Measurements from ENCODE around the gene CUX1.
"Not testable (repeated sequence)": the region's sequence is repeated elsewhere in the genome, so short reads cannot be mapped to it uniquely, and the experiment has no call there.

CUX1 gene

GRCh38 chr7:101823096-101823495, 5.7 kb downstream of the CUX1 start:
- no peak for DNase-seq (ENCODE audit: low read depth in 1 of 2, low spot score in 1 of 2)

DNA sequence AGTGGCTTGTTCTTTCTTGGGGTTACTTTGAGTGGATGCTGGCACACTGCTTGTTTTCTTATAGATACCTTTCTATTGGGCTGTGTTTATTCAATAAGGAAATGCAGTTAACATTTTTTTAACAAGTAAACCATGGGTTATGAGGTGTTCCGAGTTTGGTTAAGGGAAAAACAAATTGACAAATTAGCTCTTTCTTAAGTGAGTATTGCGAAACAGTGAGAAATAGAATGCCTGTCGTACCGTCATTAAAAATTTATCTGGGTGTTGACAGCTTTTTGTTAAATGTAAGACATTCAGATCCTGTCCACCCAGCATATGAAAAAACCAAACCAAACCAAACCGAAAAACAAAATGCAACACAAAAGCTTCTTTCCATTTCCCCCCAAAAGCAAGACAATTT, 6.2 kb downstream of the CUX1 start:
- DNase-seq (ENCODE audit: low read depth in 1 of 2, low spot score in 1 of 2) = no peak

- no peak for DNase-seq (ENCODE audit: low read depth in 1 of 2, low spot score in 1 of 2)
Observed at GRCh38 chr7:101824440-101824839, 7.0 kb downstream of the CUX1 start.

DNA sequence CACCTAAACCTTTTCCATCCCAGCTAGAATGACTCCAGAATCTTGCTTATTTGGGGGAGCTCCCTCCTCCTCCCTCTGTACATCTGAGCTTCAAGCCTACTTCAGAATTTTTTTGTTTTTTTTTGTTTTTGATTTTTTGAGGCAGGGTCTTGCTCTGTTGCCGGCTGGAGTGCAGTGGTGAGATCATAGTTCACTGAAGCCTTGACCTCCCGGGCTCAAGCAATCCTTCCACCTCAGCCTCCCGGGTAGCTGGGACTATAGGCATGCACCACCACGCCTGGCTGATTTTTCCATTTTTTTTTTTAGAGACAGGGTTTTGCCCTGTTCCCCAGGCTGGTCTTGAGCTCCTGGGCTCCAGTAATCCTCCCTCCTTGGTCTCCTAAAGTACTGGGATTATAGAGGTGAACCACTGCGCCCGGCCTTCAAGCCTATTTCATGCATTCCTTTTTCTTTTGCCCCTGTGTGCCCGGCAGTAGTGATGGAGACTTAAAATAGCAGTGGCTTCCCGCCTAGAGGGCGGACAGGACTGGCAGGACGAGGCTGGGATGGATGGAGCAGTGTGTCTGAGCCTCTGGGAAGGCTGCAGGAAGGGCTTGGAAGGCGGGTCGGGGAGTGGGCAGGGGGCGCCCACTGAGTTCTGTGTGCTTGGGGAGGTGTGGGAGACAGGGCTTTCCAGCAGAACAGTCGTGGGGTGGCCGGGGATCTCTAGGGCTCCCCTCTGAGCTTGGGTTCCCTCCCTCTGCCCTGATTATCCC, 8.8 kb downstream of the CUX1 start:
- no peak for DNase-seq (ENCODE audit: low read depth in 1 of 2, low spot score in 1 of 2)

DNA sequence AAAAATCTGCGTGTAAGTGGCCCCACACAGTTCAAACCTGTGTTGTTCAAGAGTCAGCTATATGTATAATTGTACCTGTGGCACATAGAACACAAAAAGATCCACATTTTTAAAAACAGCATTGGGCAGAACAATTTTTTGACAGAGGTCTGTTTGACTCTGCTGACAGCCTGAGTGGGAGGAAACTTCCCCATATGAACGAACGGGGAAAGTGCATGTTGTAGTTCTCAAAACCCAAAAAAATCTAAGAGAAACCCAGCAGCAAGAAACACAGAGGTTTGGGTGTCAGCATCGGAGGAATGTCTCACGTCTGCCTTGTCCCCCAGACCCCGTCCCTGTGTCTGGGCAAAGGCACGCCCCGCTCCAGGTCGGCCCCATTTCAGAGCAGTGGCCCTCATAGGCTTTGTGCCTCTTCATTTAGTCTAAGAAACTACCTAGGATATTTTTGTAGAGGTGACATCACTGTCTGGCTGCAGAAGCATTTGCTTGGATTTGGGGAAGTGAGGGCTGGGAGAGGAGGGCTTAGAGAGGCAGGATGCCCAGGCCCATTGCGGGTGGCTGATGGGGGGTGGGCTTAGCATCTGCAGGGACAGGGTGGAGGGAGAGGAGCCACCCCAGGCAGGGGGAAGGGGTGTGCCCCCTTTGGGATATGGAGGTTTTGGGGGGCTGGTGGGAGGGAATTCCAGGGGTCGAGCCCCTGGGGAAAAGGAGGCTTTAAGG, 11.0 kb downstream of the CUX1 start:
- DNase-seq (ENCODE audit: low read depth in 1 of 2, low spot score in 1 of 2) = no peak

DNA sequence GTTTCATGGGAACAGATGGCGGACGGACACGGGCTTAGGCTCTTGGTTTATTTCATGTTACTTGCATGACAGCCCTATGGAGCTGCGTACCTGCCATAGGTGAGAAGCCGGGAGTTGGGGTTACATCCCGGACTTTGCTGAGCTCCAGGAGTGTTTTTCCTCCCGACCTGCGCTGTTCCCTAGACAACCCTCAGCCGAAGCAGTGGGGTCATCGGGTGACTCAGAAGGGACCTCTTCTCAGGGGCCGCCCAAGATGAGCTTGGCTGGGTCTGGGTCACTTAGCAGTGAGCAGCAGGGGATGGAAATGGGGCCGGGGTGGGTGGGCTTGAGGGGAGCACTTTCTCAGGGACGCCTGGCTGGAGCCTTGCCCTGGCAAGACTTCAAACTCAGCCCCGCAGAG, 11.9 kb downstream of the CUX1 start:
- no peak for DNase-seq (ENCODE audit: low read depth in 1 of 2, low spot score in 1 of 2)

DNA sequence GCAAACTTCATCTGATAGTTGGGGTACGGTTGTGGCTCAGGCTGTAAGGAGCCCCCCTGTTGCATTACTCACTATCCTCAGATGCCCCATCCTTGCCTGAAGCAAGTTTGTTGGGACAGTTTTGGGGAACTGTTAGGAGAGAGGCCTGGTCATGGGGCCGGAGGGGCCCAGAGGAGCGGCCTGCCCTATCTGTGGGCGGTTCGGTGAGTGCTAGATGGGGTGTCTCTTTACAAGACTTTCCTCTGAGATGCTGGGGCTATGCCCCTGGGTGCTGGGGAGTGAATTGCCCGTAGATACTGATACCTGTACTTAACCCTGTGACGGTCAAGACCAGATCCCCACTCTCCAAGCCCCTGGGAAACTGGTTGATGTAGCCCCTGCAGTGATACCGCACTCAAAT, 12.4 kb downstream of the CUX1 start:
- no peak for DNase-seq (ENCODE audit: low read depth in 1 of 2, low spot score in 1 of 2)

- not testable (repeated sequence) for DNase-seq (ENCODE audit: low read depth in 1 of 2, low spot score in 1 of 2)
Observed at GRCh38 chr7:101831396-101831795, 14.0 kb downstream of the CUX1 start.

- DNase-seq (ENCODE audit: low read depth in 1 of 2, low spot score in 1 of 2) = no peak
Observed at GRCh38 chr7:101832205-101832631, 14.8 kb downstream of the CUX1 start.

GRCh38 chr7:101832685-101833375, 15.4 kb downstream of the CUX1 start:
- DNase-seq (ENCODE audit: low read depth in 1 of 2, low spot score in 1 of 2) = no peak

GRCh38 chr7:101833799-101834198, 16.4 kb downstream of the CUX1 start:
- no peak for DNase-seq (ENCODE audit: low read depth in 1 of 2, low spot score in 1 of 2)

DNA sequence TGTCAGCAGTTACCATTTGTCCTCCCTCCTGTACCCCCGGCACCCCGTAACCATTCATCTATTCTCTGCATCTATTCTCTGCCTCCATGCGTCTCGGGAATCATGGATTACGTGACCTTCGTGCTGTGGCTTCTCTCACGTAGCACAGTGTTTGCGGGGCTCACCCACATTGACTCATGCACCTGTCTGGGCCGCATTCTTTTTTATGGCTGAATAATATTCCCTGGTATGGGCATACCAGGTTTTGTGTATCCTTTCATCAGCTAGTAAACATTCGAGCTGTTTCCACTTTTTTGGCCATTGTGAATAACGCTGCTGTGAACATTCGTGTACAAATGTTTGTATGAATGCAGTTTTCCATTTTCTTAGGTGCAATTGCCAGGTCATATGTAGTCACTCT, 17.7 kb downstream of the CUX1 start:
- no peak for DNase-seq (ENCODE audit: low read depth in 1 of 2, low spot score in 1 of 2)

DNA sequence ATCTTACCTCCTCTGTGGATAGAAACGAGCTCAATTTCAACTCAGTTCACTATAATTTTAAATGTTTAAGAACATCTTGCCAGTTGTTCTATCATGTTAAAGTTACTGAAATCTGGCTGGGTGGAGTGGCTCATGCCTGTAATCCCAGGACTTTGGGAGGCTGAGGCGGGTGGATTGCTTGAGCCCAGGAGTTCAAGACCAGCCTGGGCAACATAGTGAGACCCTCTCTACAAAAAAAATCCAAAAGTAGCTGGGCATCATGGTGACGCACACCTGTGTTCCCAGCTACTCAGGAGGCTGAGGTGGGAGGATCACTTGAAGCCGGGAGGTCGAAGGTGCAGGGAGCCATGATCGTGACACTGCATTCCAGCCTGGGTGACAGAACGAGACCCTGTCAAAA, 20.0 kb downstream of the CUX1 start:
- DNase-seq (ENCODE audit: low read depth in 1 of 2, low spot score in 1 of 2) = not testable (repeated sequence)

DNA sequence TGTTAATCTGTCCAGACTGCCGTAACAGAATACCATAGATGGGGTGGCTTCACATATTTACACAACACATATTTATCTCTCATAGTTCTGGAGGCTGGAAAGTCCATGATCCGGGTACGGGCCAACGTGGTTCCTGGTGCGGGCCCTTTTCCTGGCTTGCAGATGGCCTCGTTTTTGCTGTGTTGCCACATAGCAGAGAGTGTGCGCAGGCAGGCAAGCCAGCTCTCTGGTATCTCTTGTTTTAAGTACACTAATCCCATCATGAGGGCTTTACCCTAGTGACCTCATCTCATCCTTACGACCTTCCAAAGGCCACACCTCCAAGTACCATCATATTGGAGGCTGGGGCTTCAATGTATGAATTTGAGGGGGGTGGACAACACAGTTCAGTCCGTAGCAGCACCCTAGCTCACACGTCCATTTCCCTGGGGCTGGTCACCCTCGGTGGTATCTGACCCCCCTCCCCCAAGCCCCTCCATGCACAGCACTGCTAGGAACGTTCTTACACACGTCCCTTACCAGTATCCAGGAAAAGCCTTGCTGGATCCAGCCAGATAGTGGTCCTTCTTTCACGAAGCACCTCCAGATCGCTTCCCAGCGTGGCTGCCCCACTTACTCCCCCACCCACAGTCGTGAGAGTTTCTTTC, 21.5 kb downstream of the CUX1 start:
- no peak for DNase-seq (ENCODE audit: low read depth in 1 of 2, low spot score in 1 of 2)

DNA sequence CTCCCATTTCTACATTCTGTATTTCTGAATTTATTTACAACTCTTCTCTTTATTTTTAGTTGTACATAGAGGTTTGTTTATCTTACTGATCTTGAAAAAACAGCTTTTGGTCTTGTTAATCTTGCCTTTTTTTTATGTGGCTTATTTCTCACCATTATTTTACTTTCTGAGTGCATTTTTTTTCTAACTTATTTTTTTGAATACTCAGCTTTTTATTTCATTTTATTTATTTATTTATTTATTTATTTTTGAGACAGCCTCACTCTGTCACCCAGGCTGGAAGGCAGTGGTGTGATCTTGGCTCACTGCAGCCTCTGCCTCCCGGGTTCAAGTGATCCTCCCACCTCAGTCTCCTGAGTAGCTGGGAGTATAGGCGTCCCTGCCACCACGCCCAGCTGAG, 23.9 kb downstream of the CUX1 start:
- DNase-seq (ENCODE audit: low read depth in 1 of 2, low spot score in 1 of 2) = no peak

DNA sequence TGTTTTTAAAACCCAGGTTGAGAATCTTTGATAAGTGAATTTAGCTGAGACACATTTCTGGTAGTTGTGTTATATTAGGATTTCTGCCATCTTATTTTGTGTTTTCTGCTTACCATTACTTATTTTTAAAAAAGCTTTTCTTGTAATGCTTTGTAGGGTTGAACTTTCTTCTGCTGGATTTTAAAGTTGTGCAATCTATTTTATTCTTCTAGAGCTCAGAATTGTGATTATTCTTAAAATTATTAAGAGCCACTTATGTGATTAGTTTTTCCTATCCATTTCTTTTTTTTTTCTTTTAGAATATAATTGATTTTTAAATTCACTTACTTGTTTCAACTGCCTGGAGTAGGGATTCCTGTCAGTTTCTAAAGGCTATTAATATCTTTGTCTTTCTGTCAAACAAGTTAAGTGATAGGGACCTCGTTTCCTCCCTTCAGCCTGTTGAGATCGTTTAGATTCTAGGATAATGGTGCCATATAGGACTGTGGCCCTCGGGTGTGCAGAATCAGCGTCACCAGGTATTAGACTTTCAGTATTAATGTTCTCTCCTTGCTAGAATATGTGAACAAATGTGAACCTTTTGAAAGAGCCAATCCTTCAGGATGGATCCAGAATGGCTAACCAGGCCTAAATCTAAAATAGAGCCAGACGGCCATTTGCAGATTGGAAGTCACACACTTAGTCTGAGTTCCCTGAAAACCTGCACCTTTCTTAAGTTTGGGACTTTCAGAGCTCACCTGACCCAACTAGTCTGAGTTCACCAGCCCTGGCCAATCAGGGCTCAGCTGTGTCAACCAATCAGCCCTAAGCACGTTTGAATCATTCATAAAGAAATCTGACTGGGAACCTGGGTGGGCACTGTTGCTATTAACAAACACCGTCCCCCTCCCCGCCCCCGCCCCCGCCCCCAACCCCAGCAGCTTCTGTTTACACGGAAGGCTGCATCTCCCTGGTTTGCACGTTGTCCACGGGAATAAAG, 26.2 kb downstream of the CUX1 start:
- no peak for DNase-seq (ENCODE audit: low read depth in 1 of 2, low spot score in 1 of 2)

DNA sequence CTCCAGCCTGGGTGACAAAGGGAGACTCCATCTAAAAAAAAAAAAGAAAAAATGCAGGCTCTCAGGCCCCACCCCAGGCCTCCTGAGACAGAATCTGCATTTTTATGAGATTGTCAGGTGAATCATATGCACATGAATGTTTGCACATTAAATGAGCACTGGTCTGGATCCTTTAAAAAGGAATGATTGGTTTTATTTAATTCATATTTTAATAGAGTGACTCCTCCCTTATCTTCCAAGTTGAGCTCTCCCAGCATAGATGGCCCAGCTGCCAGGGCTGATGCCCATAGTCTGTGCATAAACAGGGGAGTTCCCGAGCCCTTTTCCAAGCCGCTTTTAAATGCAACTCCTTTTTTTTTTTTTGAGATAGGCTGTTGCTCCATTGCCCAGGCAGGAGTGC, 28.5 kb downstream of the CUX1 start:
- DNase-seq (ENCODE audit: low read depth in 1 of 2, low spot score in 1 of 2) = no peak

DNA sequence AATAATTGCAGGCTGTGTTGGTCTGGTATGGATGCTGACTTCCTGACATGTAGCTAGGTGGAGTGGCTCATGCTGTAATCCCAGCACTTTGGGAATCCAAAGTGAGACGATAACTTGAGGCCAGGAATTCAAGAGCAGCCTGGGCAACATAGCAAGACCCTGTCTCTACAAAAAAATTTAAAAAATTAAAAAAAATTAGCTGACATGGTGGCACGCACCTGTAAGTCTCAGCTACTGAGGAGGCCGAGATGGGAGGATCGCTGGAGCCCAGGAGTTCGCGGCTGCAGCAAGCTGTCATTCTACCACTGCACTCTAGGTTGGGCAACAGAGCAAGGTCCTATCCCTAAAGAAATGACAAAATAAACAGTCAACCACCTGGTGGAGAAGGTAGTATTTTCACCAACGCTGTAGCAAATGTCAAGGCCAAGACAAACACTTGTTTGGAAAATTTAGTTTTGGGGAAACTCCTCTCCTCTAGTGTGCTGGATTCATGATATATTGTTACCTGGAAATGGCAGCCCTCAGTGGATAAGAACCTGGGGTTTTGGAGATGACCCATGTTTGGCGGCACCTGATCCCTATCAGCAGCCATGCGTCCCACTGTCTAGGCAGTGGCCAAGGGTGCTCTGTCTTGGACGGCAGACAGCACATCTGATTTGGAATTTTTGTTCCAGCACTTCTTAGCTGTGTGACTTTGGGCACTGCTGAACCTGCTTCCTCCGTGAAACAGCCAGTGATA, 29.5 kb downstream of the CUX1 start:
- no peak for DNase-seq (ENCODE audit: low read depth in 1 of 2, low spot score in 1 of 2)

DNA sequence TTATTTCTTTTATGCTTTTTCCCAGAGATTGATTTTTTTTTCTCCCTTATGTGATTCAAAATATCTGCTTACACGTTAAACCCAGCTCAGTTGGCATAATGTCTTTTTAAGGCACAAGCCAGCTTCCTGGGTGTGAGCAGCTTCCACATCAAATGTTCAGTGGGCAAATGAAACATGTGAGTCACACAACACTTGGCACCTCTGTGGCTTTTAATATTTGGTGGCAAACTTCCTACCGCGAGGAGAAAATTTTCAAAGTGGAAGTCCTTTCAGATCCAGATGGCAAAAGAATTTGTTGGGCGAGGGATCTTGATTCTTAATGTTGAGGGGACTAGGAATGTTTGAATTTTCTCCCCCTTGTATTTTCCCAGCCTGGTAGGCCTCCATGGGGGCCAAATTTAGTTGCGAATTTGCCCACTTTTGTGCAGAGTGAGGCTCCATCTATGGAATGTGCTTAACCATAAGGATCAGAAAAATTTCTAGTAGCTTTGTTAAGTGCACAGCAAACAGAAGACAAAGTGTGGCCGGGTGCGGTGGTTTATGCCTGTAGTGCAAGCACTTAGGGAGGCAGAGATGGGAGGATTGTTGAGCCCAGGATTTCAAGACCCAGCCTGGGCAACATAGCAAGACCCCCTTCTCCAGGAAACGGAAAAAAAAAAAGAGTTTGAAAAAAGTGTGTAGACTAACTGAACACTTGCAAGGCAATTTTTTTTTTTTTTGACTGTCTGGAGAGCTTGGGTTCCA, 31.0 kb downstream of the CUX1 start:
- DNase-seq (ENCODE audit: low read depth in 1 of 2, low spot score in 1 of 2) = no peak

Data from stimulated activated CD4-positive, alpha-beta T cell treated with anti-CD3 and anti-CD28 coated beads, Interleukin-15, amount 100 ng/mL, for 1 hour (primary cell).